ENCODE results near the gene IFI30.
A peak's percentile ranks its signal among the peaks of the same experiment; 100 is the strongest.
"Not testable (repeated sequence)": the region's sequence is repeated elsewhere in the genome, so short reads cannot be mapped to it uniquely, and the experiment has no call there.

Gene IFI30

DNA sequence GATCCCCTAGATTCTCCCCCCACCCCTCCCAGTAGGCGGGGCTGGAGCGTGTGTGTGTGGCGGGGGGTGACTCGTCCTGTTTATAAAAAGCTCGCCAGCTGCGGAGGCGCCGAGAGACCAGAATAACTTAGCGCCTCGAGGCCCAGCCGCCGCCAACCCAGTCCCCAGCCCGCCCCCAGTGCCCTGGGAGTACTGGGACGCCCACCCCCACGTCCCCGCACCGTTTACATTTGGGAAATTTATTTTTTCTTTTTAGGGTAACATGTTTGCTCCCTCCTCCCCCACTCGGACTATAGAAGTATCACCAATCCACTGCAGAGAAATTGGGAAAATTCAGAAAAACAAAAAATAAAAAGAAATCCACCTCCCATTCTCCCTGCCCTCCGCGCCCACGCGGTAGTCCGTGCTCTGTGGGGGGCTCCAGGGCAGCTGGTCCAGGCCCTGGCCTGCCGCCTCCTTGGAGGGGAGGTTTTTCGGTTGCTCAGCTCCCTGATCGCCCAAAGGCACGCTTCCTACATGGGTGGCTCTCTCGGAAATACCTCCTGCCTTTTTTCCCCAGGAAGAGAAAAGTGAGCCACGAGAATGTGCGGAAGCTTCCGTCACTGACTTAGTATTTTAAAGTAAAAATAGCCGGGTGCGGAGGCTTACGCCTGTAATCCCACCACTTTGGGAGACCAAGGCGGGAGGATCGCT lies 31.7 kb downstream of the IFI30 start:
- H3K9me3 ChIP-seq (ENCODE audit: control insufficient read depth, insufficient read depth, low read length), result no peaks in the 10 kb centered on the region
- H3K4me3 ChIP-seq (ENCODE audit: low read depth, low read length), result peak overlapping the region; percentile 78
- no peaks in the 10 kb centered on the region for H3K27me3 ChIP-seq (ENCODE audit: control insufficient read depth, insufficient read depth, low read length)
- peak overlapping the region; percentile 74 for H3K9ac ChIP-seq (ENCODE audit: low read depth, low read length)
- peaks cover 12% of the 10 kb centered on the region for H3K36me3 ChIP-seq (ENCODE audit: control insufficient read depth, insufficient read depth, low read length)
- peaks cover 9% of the 10 kb centered on the region for H3K4me1 ChIP-seq (ENCODE audit: control insufficient read depth, insufficient read depth, low read length)
- peak overlapping the region; percentile 98 for H3K27ac ChIP-seq (ENCODE audit: low read depth, low read length)

DNA sequence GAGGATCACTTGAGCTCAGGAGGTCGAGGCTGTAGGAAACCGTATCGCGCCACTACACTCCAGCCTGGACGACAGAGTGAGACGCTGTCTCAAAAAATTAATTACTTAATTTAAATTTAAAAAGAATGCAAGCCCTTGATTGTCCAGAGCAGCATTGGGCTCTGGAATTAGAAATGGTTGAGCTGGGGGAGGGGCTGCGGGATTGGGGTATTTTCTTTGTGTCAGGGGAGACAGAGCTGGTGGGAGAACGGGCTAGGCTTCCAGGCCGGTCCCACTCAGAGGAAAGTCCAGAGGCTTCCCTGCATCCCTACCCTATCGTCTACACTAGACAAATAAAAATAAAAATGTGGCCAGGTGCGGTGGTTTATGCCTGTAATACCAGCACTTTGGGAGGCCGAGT lies 32.4 kb downstream of the IFI30 start:
- Histone ChIP-seq H3K4me1 (ENCODE audit: control insufficient read depth, insufficient read depth, low read length) (peaks cover 9% of the 10 kb centered on the region), H3K9me3 (ENCODE audit: control insufficient read depth, insufficient read depth, low read length) (no peaks in the 10 kb centered on the region), H3K9ac (ENCODE audit: low read depth, low read length) (0 out of 2 replicates have a peak overlapping the region, but pooled peaks have one; percentile 74), H3K4me3 (ENCODE audit: low read depth, low read length) (peak overlapping the region; percentile 78; the same call in 1 of the 2 replicates), H3K27ac (ENCODE audit: low read depth, low read length) (peak overlapping the region; percentile 98), H3K27me3 (ENCODE audit: control insufficient read depth, insufficient read depth, low read length) (no peaks in the 10 kb centered on the region), H3K36me3 (ENCODE audit: control insufficient read depth, insufficient read depth, low read length) (peaks cover 8% of the 10 kb centered on the region)

DNA sequence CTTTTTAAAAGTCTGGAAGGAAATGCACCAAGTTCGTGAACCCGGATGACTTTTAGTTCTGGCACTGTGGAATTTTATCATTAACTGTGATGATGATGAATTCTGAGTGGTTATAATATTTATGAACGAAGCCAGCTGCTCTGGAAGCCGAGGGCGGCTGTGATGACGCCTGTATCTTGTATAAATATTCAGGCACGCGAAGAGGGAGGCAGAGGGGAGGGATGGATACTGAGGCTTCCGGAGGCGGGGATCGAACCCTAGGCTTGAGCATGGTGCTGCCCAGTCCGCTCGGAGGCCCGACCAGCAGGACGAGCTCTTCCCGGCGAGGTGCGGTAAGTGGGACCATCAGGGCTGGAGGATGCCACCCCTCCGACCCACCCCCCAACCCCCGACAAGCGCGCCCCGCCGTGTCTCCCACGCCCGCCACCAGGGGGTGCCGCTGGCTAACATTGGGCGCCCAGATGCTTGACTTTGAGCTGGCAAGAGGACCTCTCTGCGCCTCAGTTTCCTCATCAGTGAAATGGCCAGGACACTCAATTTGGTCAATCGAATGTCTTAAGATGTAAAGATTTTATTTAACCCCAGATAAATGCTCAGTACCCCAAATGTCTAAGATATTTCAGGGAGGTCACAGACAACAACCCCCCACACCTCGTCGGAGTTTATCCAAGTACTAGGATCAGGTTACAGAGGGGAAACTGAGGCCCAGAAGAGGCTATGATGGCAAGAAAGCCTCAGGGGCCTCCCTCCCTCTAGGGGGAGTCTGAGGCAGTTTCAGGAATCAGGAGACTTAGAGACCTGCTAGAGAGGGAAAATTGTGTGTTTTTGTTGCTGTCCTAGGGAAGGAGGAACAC lies 34.7 kb downstream of the IFI30 start:
- Histone ChIP-seq H3K4me3 (ENCODE audit: low read depth, low read length) (no peak overlapping the region), H3K4me1 (ENCODE audit: control insufficient read depth, insufficient read depth, low read length) (peaks cover 9% of the 10 kb centered on the region), H3K36me3 (ENCODE audit: control insufficient read depth, insufficient read depth, low read length) (no peaks in the 10 kb centered on the region), H3K27ac (ENCODE audit: low read depth, low read length) (no peak overlapping the region), H3K27me3 (ENCODE audit: control insufficient read depth, insufficient read depth, low read length) (no peaks in the 10 kb centered on the region), H3K9me3 (ENCODE audit: control insufficient read depth, insufficient read depth, low read length) (no peaks in the 10 kb centered on the region), H3K9ac (ENCODE audit: low read depth, low read length) (no peak overlapping the region)

GRCh38 chr19:18209912-18210311 lies 36.3 kb downstream of the IFI30 start:
- not testable (repeated sequence) for H3K27me3 ChIP-seq (ENCODE audit: control insufficient read depth, insufficient read depth, low read length); H3K36me3 ChIP-seq (ENCODE audit: control insufficient read depth, insufficient read depth, low read length); H3K27ac ChIP-seq (ENCODE audit: low read depth, low read length); H3K9ac ChIP-seq (ENCODE audit: low read depth, low read length); H3K4me3 ChIP-seq (ENCODE audit: low read depth, low read length); H3K4me1 ChIP-seq (ENCODE audit: control insufficient read depth, insufficient read depth, low read length); H3K9me3 ChIP-seq (ENCODE audit: control insufficient read depth, insufficient read depth, low read length)

GRCh38 chr19:18211683-18212082 lies 38.1 kb downstream of the IFI30 start:
- Histone ChIP-seq H3K36me3 (ENCODE audit: control insufficient read depth, insufficient read depth, low read length) (no peaks in the 10 kb centered on the region), H3K9me3 (ENCODE audit: control insufficient read depth, insufficient read depth, low read length) (no peaks in the 10 kb centered on the region), H3K9ac (ENCODE audit: low read depth, low read length) (no peak overlapping the region), H3K27me3 (ENCODE audit: control insufficient read depth, insufficient read depth, low read length) (no peaks in the 10 kb centered on the region), H3K27ac (ENCODE audit: low read depth, low read length) (no peak overlapping the region), H3K4me3 (ENCODE audit: low read depth, low read length) (no peak overlapping the region), H3K4me1 (ENCODE audit: control insufficient read depth, insufficient read depth, low read length) (no peaks in the 10 kb centered on the region)

DNA sequence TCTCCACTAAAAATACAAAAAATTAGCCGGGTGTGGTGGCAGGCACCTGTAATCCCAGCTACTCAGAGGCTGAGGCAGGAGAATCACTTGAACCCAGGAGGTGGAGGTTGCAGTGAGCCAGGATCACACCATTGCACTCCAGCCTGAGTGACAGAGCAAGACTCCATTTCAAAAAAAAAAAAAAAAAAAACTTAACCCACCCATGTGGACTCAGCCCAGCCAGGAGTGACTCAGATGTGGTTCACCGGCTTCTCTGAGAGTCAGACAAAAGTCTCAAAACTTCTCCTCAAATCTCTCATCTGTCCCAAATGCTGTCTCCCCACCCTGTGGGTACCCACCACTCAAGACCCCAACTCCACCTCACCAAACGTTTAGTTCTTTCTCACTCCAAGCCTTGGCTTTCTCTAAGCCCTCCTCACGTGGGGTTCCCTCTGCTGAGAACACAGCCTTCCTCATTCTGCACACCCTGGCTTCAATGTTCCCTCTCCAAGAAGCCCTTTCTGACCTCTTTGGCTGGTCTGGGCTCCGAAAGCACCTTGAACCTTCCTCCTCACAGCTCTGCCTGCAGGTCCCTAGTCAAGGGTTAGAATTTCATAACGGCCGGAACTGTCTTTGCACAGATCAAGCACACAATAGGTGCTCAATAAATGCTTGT lies 41.3 kb downstream of the IFI30 start:
- Histone ChIP-seq H3K9ac (ENCODE audit: low read depth, low read length) (no peak overlapping the region), H3K27me3 (ENCODE audit: control insufficient read depth, insufficient read depth, low read length) (no peaks in the 10 kb centered on the region), H3K4me1 (ENCODE audit: control insufficient read depth, insufficient read depth, low read length) (no peaks in the 10 kb centered on the region)

DNA sequence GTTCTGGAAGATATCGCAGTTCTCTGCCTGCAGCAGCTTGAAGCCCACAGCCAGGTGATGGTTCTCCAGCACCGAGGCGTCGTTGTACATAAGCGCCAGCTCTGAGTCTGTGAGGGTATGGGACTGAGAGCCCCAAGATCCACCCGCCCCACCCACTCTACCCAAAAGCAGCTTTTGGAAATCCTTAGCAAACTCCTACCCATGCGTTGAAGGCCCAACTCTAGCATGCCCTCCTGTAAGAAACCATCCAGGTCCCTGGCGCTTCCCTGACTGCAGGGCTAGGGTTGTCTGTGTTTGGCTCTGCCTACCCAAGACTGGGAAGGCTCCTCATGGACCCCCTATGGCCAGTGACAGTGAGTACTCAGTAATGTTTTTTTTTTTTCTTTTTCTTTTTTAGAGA lies 43.2 kb downstream of the IFI30 start:
- no peak overlapping the region for H3K9ac ChIP-seq (ENCODE audit: low read depth, low read length)

More for the DNA sequence above, 41.3 kb downstream of the IFI30 start:
- H3K27ac ChIP-seq (ENCODE audit: low read depth, low read length), result no peak overlapping the region
- H3K4me3 ChIP-seq (ENCODE audit: low read depth, low read length), result no peak overlapping the region
- H3K36me3 ChIP-seq (ENCODE audit: control insufficient read depth, insufficient read depth, low read length), result no peaks in the 10 kb centered on the region
- no peaks in the 10 kb centered on the region for H3K9me3 ChIP-seq (ENCODE audit: control insufficient read depth, insufficient read depth, low read length)

DNA sequence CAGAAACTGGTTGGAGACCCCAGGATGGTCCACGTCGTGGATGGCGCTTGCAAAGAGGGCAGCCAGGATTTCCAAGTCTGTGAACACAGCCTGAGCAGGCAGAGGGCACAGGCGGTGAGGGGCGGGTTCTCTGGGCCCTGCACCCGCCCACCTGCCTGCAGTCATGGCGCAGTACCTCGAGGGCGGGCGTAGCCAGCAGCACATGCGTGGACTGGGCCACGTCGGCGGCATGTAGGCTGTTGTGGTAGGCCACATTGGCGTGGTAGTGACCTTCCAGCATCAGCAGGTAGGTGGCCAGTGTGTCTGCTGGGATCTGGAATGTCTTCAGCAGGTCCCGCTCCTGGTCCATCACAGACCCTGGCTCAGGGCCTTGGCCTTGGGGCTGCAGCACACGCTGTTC lies 44.5 kb downstream of the IFI30 start:
- Histone ChIP-seq H3K36me3 (ENCODE audit: control insufficient read depth, insufficient read depth, low read length) (no peaks in the 10 kb centered on the region), H3K9me3 (ENCODE audit: control insufficient read depth, insufficient read depth, low read length) (no peaks in the 10 kb centered on the region), H3K27ac (ENCODE audit: low read depth, low read length) (no peak overlapping the region), H3K27me3 (ENCODE audit: control insufficient read depth, insufficient read depth, low read length) (no peaks in the 10 kb centered on the region), H3K9ac (ENCODE audit: low read depth, low read length) (no peak overlapping the region), H3K4me1 (ENCODE audit: control insufficient read depth, insufficient read depth, low read length) (no peaks in the 10 kb centered on the region), H3K4me3 (ENCODE audit: low read depth, low read length) (no peak overlapping the region)

More for the DNA sequence above, 43.2 kb downstream of the IFI30 start:
- Histone ChIP-seq H3K36me3 (ENCODE audit: control insufficient read depth, insufficient read depth, low read length) (no peaks in the 10 kb centered on the region), H3K27ac (ENCODE audit: low read depth, low read length) (no peak overlapping the region), H3K4me1 (ENCODE audit: control insufficient read depth, insufficient read depth, low read length) (no peaks in the 10 kb centered on the region), H3K27me3 (ENCODE audit: control insufficient read depth, insufficient read depth, low read length) (no peaks in the 10 kb centered on the region), H3K4me3 (ENCODE audit: low read depth, low read length) (no peak overlapping the region), H3K9me3 (ENCODE audit: control insufficient read depth, insufficient read depth, low read length) (no peaks in the 10 kb centered on the region)

GRCh38 chr19:18218600-18218999 lies 45.0 kb downstream of the IFI30 start:
- Histone ChIP-seq H3K4me1 (ENCODE audit: control insufficient read depth, insufficient read depth, low read length) (no peaks in the 10 kb centered on the region), H3K27ac (ENCODE audit: low read depth, low read length) (no peak overlapping the region), H3K4me3 (ENCODE audit: low read depth, low read length) (no peak overlapping the region), H3K9ac (ENCODE audit: low read depth, low read length) (no peak overlapping the region), H3K9me3 (ENCODE audit: control insufficient read depth, insufficient read depth, low read length) (no peaks in the 10 kb centered on the region), H3K36me3 (ENCODE audit: control insufficient read depth, insufficient read depth, low read length) (no peaks in the 10 kb centered on the region), H3K27me3 (ENCODE audit: control insufficient read depth, insufficient read depth, low read length) (no peaks in the 10 kb centered on the region)

- H3K9ac ChIP-seq (ENCODE audit: low read depth, low read length), result no peak overlapping the region
- H3K27me3 ChIP-seq (ENCODE audit: control insufficient read depth, insufficient read depth, low read length), result peaks cover 4% of the 10 kb centered on the region
- no peaks in the 10 kb centered on the region for H3K9me3 ChIP-seq (ENCODE audit: control insufficient read depth, insufficient read depth, low read length)
- no peak overlapping the region for H3K27ac ChIP-seq (ENCODE audit: low read depth, low read length)
- H3K36me3 ChIP-seq (ENCODE audit: control insufficient read depth, insufficient read depth, low read length), result no peaks in the 10 kb centered on the region
- H3K4me3 ChIP-seq (ENCODE audit: low read depth, low read length), result peak overlapping the region; percentile 49; the same call in 1 of the 2 replicates
- H3K4me1 ChIP-seq (ENCODE audit: control insufficient read depth, insufficient read depth, low read length), result peaks cover under 1% of the 10 kb centered on the region; the same call in 1 of the 2 replicates
These were observed 46.5 kb downstream of the IFI30 start for GRCh38 chr19:18219911-18220631.

All from HUES48 (cell line).